A549 (cell line): ENCODE data around the gene PPP2R5C.

Experiments
- EP300 ChIP-seq, 2 experiments: fragments of >200 bp; sonication (Bioruptor Twin); formaldehyde crosslinking; IDR thresholded peaks; 2 replicates in 1 of 2; 3 replicates in 1 of 2; pipeline ENCODE4 v1.6.1; 2016 to 2017
- MAZ ChIP-seq: fragments of 150-350 bp; IDR thresholded peaks from 2 replicates; pipeline ENCODE4 v1.6.1; 2014; ENCODE audit warnings: antibody characterized with exemption, low read depth, low read length, borderline replicate concordance
- NPAS2 ChIP-seq: fragments of 250-450 bp; sonication (Bioruptor Pico); IDR thresholded peaks from 2 replicates; pipeline ENCODE4 v1.8.0; 2022; ENCODE audit warnings: mild to moderate bottlenecking, moderate library complexity, borderline replicate concordance
- PHF8 ChIP-seq: fragments of 200-600 bp; sonication (generic); IDR thresholded peaks from 2 replicates; pipeline ENCODE4 v1.6.1; 2016; ENCODE audit warnings: low read depth, mild to moderate bottlenecking, antibody characterized with exemption, moderate library complexity, borderline replicate concordance
- POLR2A ChIP-seq: IDR thresholded peaks from 2 replicates; pipeline ENCODE4 v1.6.1; 2012; ENCODE audit warnings: mild to moderate bottlenecking, low read length
- REST ChIP-seq: fragments of 200-600 bp; sonication (generic); IDR thresholded peaks from 2 replicates; pipeline ENCODE4 v1.6.1; 2016; ENCODE audit warnings: antibody characterized with exemption, mild to moderate bottlenecking, moderate library complexity
- SMC3 ChIP-seq: fragments of >200 bp; sonication (Bioruptor Twin); formaldehyde crosslinking; IDR thresholded peaks from 3 replicates; pipeline ENCODE4 v1.6.1; 2018; ENCODE audit warnings: inconsistent platforms
- TP53 ChIP-seq: fragments of 250-450 bp; sonication (Bioruptor Pico); IDR thresholded peaks from 2 replicates; pipeline ENCODE4 v1.5.0; 2021; ENCODE audit warnings: mild to moderate bottlenecking, moderate library complexity
- TF ChIP-seq, protein P1 (sequence below): fragments of >200 bp; sonication (Bioruptor Twin); formaldehyde crosslinking; IDR thresholded peaks from 3 replicates; pipeline ENCODE4 v1.5.1; 2016
- TF ChIP-seq, protein P2 (sequence below): fragments of 450-650 bp; IDR thresholded peaks from 2 replicates; pipeline ENCODE4 v1.6.1; 2014; ENCODE audit warnings: antibody characterized with exemption

DNA sequence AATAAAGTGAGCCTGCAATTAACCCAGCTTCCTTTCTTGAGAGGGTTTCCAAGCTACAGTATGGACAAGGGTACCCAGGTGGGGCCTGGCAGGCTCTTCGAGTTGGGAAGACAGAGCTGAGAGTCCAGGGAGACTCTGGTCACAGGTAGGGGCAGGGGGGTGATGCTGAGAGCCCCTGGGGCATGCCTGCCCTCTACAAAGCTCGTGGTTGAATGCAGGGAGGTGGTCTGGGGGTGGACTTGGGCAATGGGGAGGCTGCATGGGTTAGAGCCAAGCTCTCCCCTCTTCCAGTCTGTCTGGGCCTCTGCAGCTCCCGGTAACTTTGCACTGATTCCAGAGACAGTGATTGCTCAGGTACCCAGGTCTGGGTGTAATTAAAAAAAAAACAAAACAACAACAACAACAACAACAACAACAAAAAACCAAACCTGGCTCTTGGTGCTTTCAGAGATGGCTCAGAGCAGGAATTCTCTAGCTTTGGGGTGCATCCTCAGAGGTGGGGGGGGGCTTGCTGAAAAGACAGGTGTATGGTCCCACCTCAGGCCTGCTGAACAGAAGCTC lies 30.8 kb upstream of the PPP2R5C start:
- TF ChIP-seq, protein P1, sequence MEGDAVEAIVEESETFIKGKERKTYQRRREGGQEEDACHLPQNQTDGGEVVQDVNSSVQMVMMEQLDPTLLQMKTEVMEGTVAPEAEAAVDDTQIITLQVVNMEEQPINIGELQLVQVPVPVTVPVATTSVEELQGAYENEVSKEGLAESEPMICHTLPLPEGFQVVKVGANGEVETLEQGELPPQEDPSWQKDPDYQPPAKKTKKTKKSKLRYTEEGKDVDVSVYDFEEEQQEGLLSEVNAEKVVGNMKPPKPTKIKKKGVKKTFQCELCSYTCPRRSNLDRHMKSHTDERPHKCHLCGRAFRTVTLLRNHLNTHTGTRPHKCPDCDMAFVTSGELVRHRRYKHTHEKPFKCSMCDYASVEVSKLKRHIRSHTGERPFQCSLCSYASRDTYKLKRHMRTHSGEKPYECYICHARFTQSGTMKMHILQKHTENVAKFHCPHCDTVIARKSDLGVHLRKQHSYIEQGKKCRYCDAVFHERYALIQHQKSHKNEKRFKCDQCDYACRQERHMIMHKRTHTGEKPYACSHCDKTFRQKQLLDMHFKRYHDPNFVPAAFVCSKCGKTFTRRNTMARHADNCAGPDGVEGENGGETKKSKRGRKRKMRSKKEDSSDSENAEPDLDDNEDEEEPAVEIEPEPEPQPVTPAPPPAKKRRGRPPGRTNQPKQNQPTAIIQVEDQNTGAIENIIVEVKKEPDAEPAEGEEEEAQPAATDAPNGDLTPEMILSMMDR: no peak
- TF ChIP-seq POLR2A: no peak
- no peak for TF ChIP-seq TP53
- no peak for TF ChIP-seq SMC3
- TF ChIP-seq, protein P2, sequence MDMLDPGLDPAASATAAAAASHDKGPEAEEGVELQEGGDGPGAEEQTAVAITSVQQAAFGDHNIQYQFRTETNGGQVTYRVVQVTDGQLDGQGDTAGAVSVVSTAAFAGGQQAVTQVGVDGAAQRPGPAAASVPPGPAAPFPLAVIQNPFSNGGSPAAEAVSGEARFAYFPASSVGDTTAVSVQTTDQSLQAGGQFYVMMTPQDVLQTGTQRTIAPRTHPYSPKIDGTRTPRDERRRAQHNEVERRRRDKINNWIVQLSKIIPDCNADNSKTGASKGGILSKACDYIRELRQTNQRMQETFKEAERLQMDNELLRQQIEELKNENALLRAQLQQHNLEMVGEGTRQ: no peak
- TF ChIP-seq REST: no peak
- no peak for TF ChIP-seq EP300 (IDR thresholded peaks at IDR 0.05)
- no peak for TF ChIP-seq PHF8
- no peak for TF ChIP-seq NPAS2
- no peak for TF ChIP-seq MAZ
